ENCODE data around the gene PARP16. TPM values are rescaled to one million over a fixed set of nuclear protein-coding genes. Genes with fewer than 3 reads are reported as not detected.
A peak's percentile ranks its signal among the peaks of the same experiment; 100 is the strongest.

The PARP16 gene
- total RNA-seq, 1 experiment from 2014 or later: 9.7 TPM

DNA sequence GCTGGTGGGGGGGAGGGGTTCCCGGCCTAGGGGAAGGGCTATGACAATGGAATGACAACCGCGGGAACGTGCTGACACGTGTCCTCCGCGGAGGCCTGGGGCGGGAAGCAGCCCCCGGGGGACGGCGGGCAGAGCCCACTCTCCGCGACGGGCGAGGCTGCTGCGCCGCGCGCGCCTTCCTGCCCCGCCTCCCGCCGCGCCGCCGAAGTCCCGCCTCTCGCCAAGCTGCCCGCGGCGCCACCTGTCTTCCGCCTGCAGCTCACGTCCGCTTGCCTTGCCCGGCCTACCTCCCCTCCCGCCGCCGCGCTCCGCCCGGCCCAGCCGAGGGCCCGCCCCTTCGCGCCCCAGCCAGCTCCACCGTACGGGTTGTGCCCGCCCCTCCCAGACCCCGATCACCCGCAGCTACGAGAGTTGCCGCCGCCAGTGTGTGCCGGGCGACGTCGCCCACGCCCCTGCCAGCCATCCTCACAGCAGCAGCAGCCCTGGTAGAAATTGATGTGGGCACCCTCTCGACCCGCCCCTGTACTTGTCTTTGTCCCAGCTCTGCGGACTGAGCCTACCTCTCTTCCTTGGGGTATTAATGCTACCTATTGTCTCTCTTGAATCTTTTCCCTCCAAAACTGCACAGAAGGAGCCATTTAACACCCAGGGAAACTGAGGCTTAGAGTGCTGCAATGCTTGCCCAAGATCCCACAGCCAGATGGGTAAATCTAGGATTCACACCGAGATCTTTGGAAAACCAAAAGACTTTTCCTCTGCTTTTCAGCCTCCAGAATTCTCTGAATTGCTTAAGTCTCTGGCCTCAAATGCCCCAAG lies at the start of gene PARP16 (continued):
- no peak for TF ChIP-seq ZNF274 (IDR thresholded peaks at IDR 0.05; ENCODE audit: low read depth, low read length)
- no peak for TF ChIP-seq JUND (IDR thresholded peaks at IDR 0.05)
- TF ChIP-seq, protein P1, sequence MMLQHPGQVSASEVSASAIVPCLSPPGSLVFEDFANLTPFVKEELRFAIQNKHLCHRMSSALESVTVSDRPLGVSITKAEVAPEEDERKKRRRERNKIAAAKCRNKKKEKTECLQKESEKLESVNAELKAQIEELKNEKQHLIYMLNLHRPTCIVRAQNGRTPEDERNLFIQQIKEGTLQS (IDR thresholded peaks at IDR 0.05): no peak
- TF ChIP-seq ELF1 (IDR thresholded peaks at IDR 0.05; ENCODE audit: borderline replicate concordance, low read depth): no peak
- no peak for TF ChIP-seq TCF7L2 (IDR thresholded peaks at IDR 0.05; ENCODE audit: borderline replicate concordance, extremely low read depth, insufficient read depth, insufficient read length)
- TF ChIP-seq EZH2phosphoT487 (IDR thresholded peaks at IDR 0.05; ENCODE audit: borderline replicate concordance): no peak
- TF ChIP-seq POLR2AphosphoS5 (IDR thresholded peaks at IDR 0.05; ENCODE audit: low read depth, low read length): peak; percentile 87
- peak; percentile 87 for TF ChIP-seq ZFX (IDR thresholded peaks at IDR 0.05)

DNA sequence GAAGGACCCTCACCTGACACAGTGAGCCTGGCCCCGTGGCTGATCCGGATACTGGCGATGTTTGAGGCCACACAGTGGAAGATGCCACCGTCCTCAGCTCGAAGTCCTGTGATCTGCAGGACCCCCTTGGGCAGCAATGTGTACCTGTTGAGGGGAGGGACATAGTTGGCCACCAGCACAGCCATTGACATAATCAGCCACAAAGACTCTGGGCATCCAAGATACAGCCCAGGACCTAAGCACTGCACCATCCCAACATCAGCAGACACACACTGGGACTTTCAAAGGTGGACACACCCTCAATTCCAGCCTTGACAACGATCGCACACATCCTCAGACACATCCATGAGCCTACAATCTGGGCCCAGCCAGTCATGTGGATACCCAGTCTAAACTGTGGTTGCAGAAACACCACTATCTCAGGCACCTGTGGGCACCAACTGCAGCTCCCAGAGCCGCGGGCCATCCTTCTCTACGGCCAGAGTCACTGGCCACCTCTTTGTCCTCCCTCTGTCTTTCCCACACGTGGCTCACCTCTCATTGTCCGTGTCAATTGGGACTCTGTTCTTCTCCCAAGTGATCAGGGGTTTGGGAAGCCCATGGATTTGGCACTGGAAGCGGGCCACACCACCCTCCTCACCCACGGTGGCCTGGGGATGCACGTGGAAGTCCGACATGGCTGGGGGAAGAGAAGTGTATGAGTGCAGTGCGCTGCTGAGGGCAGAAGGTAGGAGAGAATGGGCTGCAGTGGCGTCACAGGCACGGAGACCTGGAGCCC lies 48.8 kb upstream of the PARP16 start:
- H3K9me2 ChIP-seq (ENCODE audit: insufficient read depth): no peaks in the 10 kb centered on the region
- DNase-seq (ENCODE audit: low read depth, low spot score) (no peak), ATAC-seq (no peak)
- no peaks in the 10 kb centered on the region for H3K36me3 ChIP-seq (ENCODE audit: control insufficient read depth in 1 of 2, insufficient read depth in 2 of 2, low read length in 2 of 2)
- H3K4me1 ChIP-seq (ENCODE audit: control insufficient read depth in 1 of 2, insufficient read depth in 2 of 2, low read length in 2 of 2): 0 out of 4 replicates have a peak, but pooled peaks cover 0 to 4% of the 10 kb centered on the region in 2 experiments
- no peaks in the 10 kb centered on the region for H3K79me2 ChIP-seq (ENCODE audit: insufficient read depth, low read length)
- H3K27ac ChIP-seq (ENCODE audit: low read depth, low read length): no peak overlapping the region
- no peak overlapping the region for H3K9ac ChIP-seq (ENCODE audit: low read length)
- H3K9me3 ChIP-seq (ENCODE audit: control insufficient read depth in 1 of 2, insufficient read depth in 1 of 2, low read depth in 1 of 2, low read length in 2 of 2): no peaks in the 10 kb centered on the region
- no peak overlapping the region for H2AFZ ChIP-seq (ENCODE audit: low read depth, low read length, poor library complexity, severe bottlenecking)
- CTCF ChIA-PET: no interaction called here
- no TSS peak for BruUV-seq (replicated peaks)
- H3K4me3 ChIP-seq (replicated peaks in 1 of 2; ENCODE audit: low read depth in 1 of 2, low read length in 2 of 2): no peak overlapping the region
- no peaks in the 10 kb centered on the region for H4K20me1 ChIP-seq (ENCODE audit: insufficient read depth)
- H3K4me2 ChIP-seq (ENCODE audit: low read length): no peak overlapping the region
- RAD21 ChIA-PET (ENCODE audit: low non-redundant PET in 1 of 2, low total read pairs in 2 of 2, uncharacterized antibody in 2 of 2, unreplicated experiment in 2 of 2): no interaction called here
- intact Hi-C loops (cut with micrococcal nuclease): no loop called here
- H3K27me3 ChIP-seq (ENCODE audit: insufficient read depth, low read length): no peaks in the 10 kb centered on the region; the same call in 1 of the 2 replicates
- POLR2A ChIA-PET: interaction anchor here (1.2 kb wide), 1 partner anchor 31 kb away, joined by 3 read pairs; the partner anchor contains the start of gene RNU5B-1
- TF ChIP-seq, protein P1 (IDR thresholded peaks at IDR 0.05): no peak
- no peak for TF ChIP-seq EZH2phosphoT487 (IDR thresholded peaks at IDR 0.05; ENCODE audit: borderline replicate concordance)
- no peak for TF ChIP-seq CBX3 (IDR thresholded peaks at IDR 0.05; ENCODE audit: low read depth)
- TF ChIP-seq POLR2A (IDR thresholded peaks at IDR 0.05; ENCODE audit: borderline replicate concordance, extremely low read depth, insufficient read depth, insufficient read length): no peak
- TF ChIP-seq, protein P2, sequence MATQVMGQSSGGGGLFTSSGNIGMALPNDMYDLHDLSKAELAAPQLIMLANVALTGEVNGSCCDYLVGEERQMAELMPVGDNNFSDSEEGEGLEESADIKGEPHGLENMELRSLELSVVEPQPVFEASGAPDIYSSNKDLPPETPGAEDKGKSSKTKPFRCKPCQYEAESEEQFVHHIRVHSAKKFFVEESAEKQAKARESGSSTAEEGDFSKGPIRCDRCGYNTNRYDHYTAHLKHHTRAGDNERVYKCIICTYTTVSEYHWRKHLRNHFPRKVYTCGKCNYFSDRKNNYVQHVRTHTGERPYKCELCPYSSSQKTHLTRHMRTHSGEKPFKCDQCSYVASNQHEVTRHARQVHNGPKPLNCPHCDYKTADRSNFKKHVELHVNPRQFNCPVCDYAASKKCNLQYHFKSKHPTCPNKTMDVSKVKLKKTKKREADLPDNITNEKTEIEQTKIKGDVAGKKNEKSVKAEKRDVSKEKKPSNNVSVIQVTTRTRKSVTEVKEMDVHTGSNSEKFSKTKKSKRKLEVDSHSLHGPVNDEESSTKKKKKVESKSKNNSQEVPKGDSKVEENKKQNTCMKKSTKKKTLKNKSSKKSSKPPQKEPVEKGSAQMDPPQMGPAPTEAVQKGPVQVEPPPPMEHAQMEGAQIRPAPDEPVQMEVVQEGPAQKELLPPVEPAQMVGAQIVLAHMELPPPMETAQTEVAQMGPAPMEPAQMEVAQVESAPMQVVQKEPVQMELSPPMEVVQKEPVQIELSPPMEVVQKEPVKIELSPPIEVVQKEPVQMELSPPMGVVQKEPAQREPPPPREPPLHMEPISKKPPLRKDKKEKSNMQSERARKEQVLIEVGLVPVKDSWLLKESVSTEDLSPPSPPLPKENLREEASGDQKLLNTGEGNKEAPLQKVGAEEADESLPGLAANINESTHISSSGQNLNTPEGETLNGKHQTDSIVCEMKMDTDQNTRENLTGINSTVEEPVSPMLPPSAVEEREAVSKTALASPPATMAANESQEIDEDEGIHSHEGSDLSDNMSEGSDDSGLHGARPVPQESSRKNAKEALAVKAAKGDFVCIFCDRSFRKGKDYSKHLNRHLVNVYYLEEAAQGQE (IDR thresholded peaks at IDR 0.05; ENCODE audit: low read depth): no peak
- TF ChIP-seq, protein P3, sequence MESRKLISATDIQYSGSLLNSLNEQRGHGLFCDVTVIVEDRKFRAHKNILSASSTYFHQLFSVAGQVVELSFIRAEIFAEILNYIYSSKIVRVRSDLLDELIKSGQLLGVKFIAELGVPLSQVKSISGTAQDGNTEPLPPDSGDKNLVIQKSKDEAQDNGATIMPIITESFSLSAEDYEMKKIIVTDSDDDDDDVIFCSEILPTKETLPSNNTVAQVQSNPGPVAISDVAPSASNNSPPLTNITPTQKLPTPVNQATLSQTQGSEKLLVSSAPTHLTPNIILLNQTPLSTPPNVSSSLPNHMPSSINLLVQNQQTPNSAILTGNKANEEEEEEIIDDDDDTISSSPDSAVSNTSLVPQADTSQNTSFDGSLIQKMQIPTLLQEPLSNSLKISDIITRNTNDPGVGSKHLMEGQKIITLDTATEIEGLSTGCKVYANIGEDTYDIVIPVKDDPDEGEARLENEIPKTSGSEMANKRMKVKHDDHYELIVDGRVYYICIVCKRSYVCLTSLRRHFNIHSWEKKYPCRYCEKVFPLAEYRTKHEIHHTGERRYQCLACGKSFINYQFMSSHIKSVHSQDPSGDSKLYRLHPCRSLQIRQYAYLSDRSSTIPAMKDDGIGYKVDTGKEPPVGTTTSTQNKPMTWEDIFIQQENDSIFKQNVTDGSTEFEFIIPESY (IDR thresholded peaks at IDR 0.05; ENCODE audit: extremely low read depth, insufficient replicate concordance, low read length): no peak
- TF ChIP-seq RAD21 (IDR thresholded peaks at IDR 0.05; ENCODE audit: low read depth): no peak
- no peak for TF ChIP-seq ELF1 (IDR thresholded peaks at IDR 0.05; ENCODE audit: borderline replicate concordance, low read depth)
- no peak for TF ChIP-seq SP1 (IDR thresholded peaks at IDR 0.05; ENCODE audit: low read depth)
- TF ChIP-seq TCF7L2 (IDR thresholded peaks at IDR 0.05; ENCODE audit: borderline replicate concordance, extremely low read depth, insufficient read depth, insufficient read length): no peak
- no peak for TF ChIP-seq YY1 (IDR thresholded peaks at IDR 0.05; ENCODE audit: extremely low read depth, insufficient replicate concordance, low read depth, low read length)
- no peak for TF ChIP-seq FOSL1 (IDR thresholded peaks at IDR 0.05; ENCODE audit: low read depth)
- TF ChIP-seq SIN3A (IDR thresholded peaks at IDR 0.05; ENCODE audit: low read depth): no peak

Data from HCT116 (cell line).